HEK293 (cell line): ENCODE measurements around the gene NPM3.

Experiments used
- CTCF ChIA-PET: fragments of 350-600 bp; formaldehyde crosslinking; extraction: SDS; loops from one replicate; lab custom pipeline; 2021; ENCODE audit warnings: antibody characterized with exemption; lab: Yijun Ruan, JAX
- POLR2A ChIA-PET: fragments of 300-600 bp; formaldehyde crosslinking; extraction: SDS; loops from one replicate; lab custom pipeline; 2020; ENCODE audit warnings: antibody characterized with exemption, inconsistent platforms; lab: Yijun Ruan, JAX
- H3K27ac ChIP-seq: fragments of 200-500 bp; sonication (Bioruptor generic); 2 replicates; pipeline ENCODE4 v1.5.1; 2014; ENCODE audit warnings: low read depth, low read length, control low read depth, inconsistent platforms; ENCODE audit errors: extremely low read depth
- H3K36me3 ChIP-seq, 2 experiments: fragments of 200-500 bp in 1 of 2; sonication (Bioruptor generic) in 1 of 2; 1 replicate in 1 of 2; 2 replicates in 1 of 2; pipeline ENCODE4 v1.5.1; 2014 to 2017; ENCODE audit warnings: inconsistent platforms in 2 of 2, low read length in 2 of 2; ENCODE audit not compliant: control insufficient read depth in 2 of 2, insufficient read depth in 1 of 2
- H3K4me1 ChIP-seq: fragments of 200-500 bp; sonication (Bioruptor generic); 2 replicates; pipeline ENCODE4 v1.5.1; 2014; ENCODE audit warnings: mild to moderate bottlenecking, low read length, inconsistent platforms; ENCODE audit not compliant: control insufficient read depth, insufficient read depth
- H3K4me3 ChIP-seq: 2 replicates; pipeline ENCODE4 v1.5.1; 2011; ENCODE audit warnings: low read depth, mild to moderate bottlenecking, control low read depth, low read length, moderate library complexity
- H3K9me3 ChIP-seq: fragments of 200-500 bp; sonication (Bioruptor generic); 2 replicates; pipeline ENCODE4 v1.5.1; 2014; ENCODE audit warnings: low read depth, low read length, inconsistent platforms; ENCODE audit not compliant: control insufficient read depth, insufficient read depth
- BCL11B ChIP-seq: fragments of 450-650 bp; formaldehyde crosslinking; IDR thresholded peaks from 2 replicates; pipeline ENCODE4 v1.5.1; 2016; ENCODE audit warnings: low read depth, missing biosample characterization, missing genetic modification characterization
- CTCF ChIP-seq: fragments of 450-650 bp; formaldehyde crosslinking; IDR thresholded peaks from 2 replicates; pipeline ENCODE4 v1.5.1; 2016; ENCODE audit warnings: missing biosample characterization, missing genetic modification characterization
- EGR2 ChIP-seq: fragments of 450-650 bp; formaldehyde crosslinking; IDR thresholded peaks from 2 replicates; pipeline ENCODE4 v1.5.1; 2016; ENCODE audit warnings: low read depth, missing biosample characterization, missing genetic modification characterization
- GLIS1 ChIP-seq: fragments of 450-650 bp; formaldehyde crosslinking; IDR thresholded peaks from 2 replicates; pipeline ENCODE4 v1.5.1; 2016; ENCODE audit warnings: missing biosample characterization, missing genetic modification characterization
- HIC1 ChIP-seq: fragments of 450-650 bp; formaldehyde crosslinking; IDR thresholded peaks from 2 replicates; pipeline ENCODE4 v1.5.1; 2016; ENCODE audit warnings: missing biosample characterization, missing genetic modification characterization
- HOXA7 ChIP-seq: sonication (generic); formaldehyde crosslinking; IDR thresholded peaks from 2 replicates; pipeline ENCODE4 v1.8.1; 2022; ENCODE audit warnings: missing genetic modification reagents, borderline replicate concordance
- SP3 ChIP-seq: fragments of 450-650 bp; formaldehyde crosslinking; IDR thresholded peaks from 2 replicates; pipeline ENCODE4 v1.5.1; 2016; ENCODE audit warnings: missing biosample characterization, missing genetic modification characterization
- YY1 ChIP-seq: fragments of 450-650 bp; formaldehyde crosslinking; IDR thresholded peaks from 2 replicates; pipeline ENCODE4 v1.5.1; 2018; ENCODE audit warnings: missing biosample characterization, missing genetic modification characterization
- ZBTB20 ChIP-seq: fragments of 450-650 bp; formaldehyde crosslinking; IDR thresholded peaks from 2 replicates; pipeline ENCODE4 v1.5.1; 2016; ENCODE audit warnings: missing biosample characterization, missing genetic modification characterization
- ZBTB26 ChIP-seq: fragments of 450-650 bp; formaldehyde crosslinking; optimal IDR thresholded peaks from 2 replicates; pipeline ENCODE3; 2016; ENCODE audit warnings: missing biosample characterization, mild to moderate bottlenecking, missing genetic modification characterization
- ZBTB8A ChIP-seq: fragments of 450-650 bp; formaldehyde crosslinking; IDR thresholded peaks from 2 replicates; pipeline ENCODE4 v1.5.1; 2016; ENCODE audit warnings: missing biosample characterization, missing genetic modification characterization
- ZNF184 ChIP-seq: fragments of 450-650 bp; IDR thresholded peaks from 2 replicates; pipeline ENCODE4 v1.5.1; 2018; ENCODE audit warnings: missing biosample characterization, mild to moderate bottlenecking, missing genetic modification characterization
- ZNF2 ChIP-seq: fragments of 450-650 bp; formaldehyde crosslinking; IDR thresholded peaks from 2 replicates; pipeline ENCODE4 v1.5.1; 2016; ENCODE audit warnings: missing biosample characterization, missing genetic modification characterization
- ZNF26 ChIP-seq: fragments of 450-650 bp; formaldehyde crosslinking; IDR thresholded peaks from 2 replicates; pipeline ENCODE4 v1.5.1; 2016; ENCODE audit warnings: missing biosample characterization, missing genetic modification characterization
- ZNF335 ChIP-seq: fragments of 450-650 bp; formaldehyde crosslinking; conservative IDR thresholded peaks from 2 replicates; pipeline ENCODE4 v1.5.1; 2016; ENCODE audit warnings: missing biosample characterization, missing genetic modification characterization
- ZNF423 ChIP-seq: fragments of 450-650 bp; formaldehyde crosslinking; IDR thresholded peaks from 2 replicates; pipeline ENCODE4 v1.5.1; 2016; ENCODE audit warnings: missing biosample characterization, missing genetic modification characterization
- ZNF501 ChIP-seq: fragments of 450-650 bp; formaldehyde crosslinking; IDR thresholded peaks from 2 replicates; pipeline ENCODE4 v1.5.1; 2016; ENCODE audit warnings: missing biosample characterization, missing genetic modification characterization
- ZNF510 ChIP-seq: fragments of 450-650 bp; formaldehyde crosslinking; IDR thresholded peaks from 2 replicates; pipeline ENCODE4 v1.5.1; 2018; ENCODE audit warnings: mild to moderate bottlenecking, missing genetic modification characterization, missing biosample characterization; ENCODE audit not compliant: insufficient replicate concordance
- ZNF560 ChIP-seq: fragments of 450-650 bp; formaldehyde crosslinking; IDR thresholded peaks from 2 replicates; pipeline ENCODE4 v1.5.1; 2017; ENCODE audit warnings: missing biosample characterization, missing genetic modification characterization, borderline replicate concordance
- ZNF561 ChIP-seq: fragments of 450-650 bp; IDR thresholded peaks from 2 replicates; pipeline ENCODE4 v1.5.1; 2018; ENCODE audit warnings: missing biosample characterization, missing genetic modification characterization, borderline replicate concordance
- ZNF623 ChIP-seq: fragments of 450-650 bp; formaldehyde crosslinking; IDR thresholded peaks from 2 replicates; pipeline ENCODE4 v1.5.1; 2016; ENCODE audit warnings: missing biosample characterization, missing genetic modification characterization
- ZNF639 ChIP-seq: fragments of 450-650 bp; formaldehyde crosslinking; IDR thresholded peaks from 2 replicates; pipeline ENCODE4 v1.5.1; 2016; ENCODE audit warnings: missing biosample characterization, missing genetic modification characterization
- ZNF654 ChIP-seq: fragments of 450-650 bp; formaldehyde crosslinking; IDR thresholded peaks from 2 replicates; pipeline ENCODE4 v1.5.1; 2016; ENCODE audit warnings: low read depth, missing biosample characterization, missing genetic modification characterization

NPM3 gene

GRCh38 chr10:101780818-101781654 is 2.2 kb downstream of the NPM3 start (continued):
- 0 out of 2 replicates have a peak, but pooled peaks have one; percentile 7 for TF ChIP-seq HIC1 (tag by site-specific recombination)
- peak; percentile 67 for TF ChIP-seq BCL11B (tag by site-specific recombination)
- TF ChIP-seq ZNF2 (tag by site-specific recombination), result peak; percentile 83; the same call in 1 of the 2 replicates
- TF ChIP-seq EGR2 (tag by site-specific recombination), result 0 out of 2 replicates have a peak, but pooled peaks have one; percentile 9
- peak; percentile 77 for TF ChIP-seq ZNF654
- TF ChIP-seq ZNF561 (tag by site-specific recombination), result 0 out of 2 replicates have a peak, but pooled peaks have one; percentile 63
- TF ChIP-seq ZNF501 (tag by site-specific recombination), result peak; percentile 28; the same call in 1 of the 2 replicates
- no peak for TF ChIP-seq ZNF639
- TF ChIP-seq GLIS1 (tag by site-specific recombination), result peak; percentile 28; the same call in 1 of the 2 replicates
- TF ChIP-seq ZNF26 (tag by site-specific recombination), result no peak
- TF ChIP-seq CTCF (tag by site-specific recombination), result peak; percentile 93
- no peak for TF ChIP-seq ZNF510 (tag by site-specific recombination)

GRCh38 chr10:101780187-101780817 is 2.9 kb downstream of the NPM3 start:
- Histone ChIP-seq H3K4me1 (peaks cover 18% of the 10 kb centered on the region), H3K4me3 (no peak overlapping the region)
- POLR2A ChIA-PET, result interaction anchor here (1.3 kb wide), 1 partner anchor 178 kb away, joined by 11 read pairs; no protein-coding TSS in a partner anchor
- no peak for TF ChIP-seq HOXA7 (CRISPR knock-in tag)
- 0 out of 2 replicates have a peak, but pooled peaks have one; percentile 24 for TF ChIP-seq ZBTB20 (tag by site-specific recombination)
- TF ChIP-seq ZNF623, result no peak
- 0 out of 2 replicates have a peak, but pooled peaks have one; percentile 2 for TF ChIP-seq YY1
- 0 out of 2 replicates have a peak, but pooled peaks have one; percentile 2 for TF ChIP-seq ZNF335 (tag by site-specific recombination)
- 0 out of 2 replicates have a peak, but pooled peaks have one; percentile 3 for TF ChIP-seq HIC1 (tag by site-specific recombination)
- TF ChIP-seq ZNF560 (tag by site-specific recombination), result no peak
- TF ChIP-seq ZNF423, result no peak; the same call in 1 of the 2 replicates
- 0 out of 2 replicates have a peak, but pooled peaks have one; percentile 3 for TF ChIP-seq ZNF561 (tag by site-specific recombination)
- peak; percentile 65 for TF ChIP-seq ZBTB8A (tag by site-specific recombination)
- no peak for TF ChIP-seq ZNF184 (tag by site-specific recombination)
- 0 out of 2 replicates have a peak, but pooled peaks have one; percentile 21 for TF ChIP-seq SP3 (tag by site-specific recombination)
- peak; percentile 7 for TF ChIP-seq ZBTB26

More at GRCh38 chr10:101780187-101780817, 2.9 kb downstream of the NPM3 start:
- Histone ChIP-seq H3K36me3 (peaks cover 0 to 22% of the 10 kb centered on the region in 2 experiments; a peak in 1 of 3 replicates), H3K27ac (no peak overlapping the region; the same call in 1 of the 2 replicates), H3K9me3 (no peaks in the 10 kb centered on the region)
- CTCF ChIA-PET, result interaction anchor here (0.6 to 8.1 kb wide), 25 partner anchors 9 to 619 kb away, joined by 3 to 203 read pairs (median 7); partner anchors contain the start of genes DPCD, OGA and POLL
